ENCODE measurements around the gene IRGQ.

DNA sequence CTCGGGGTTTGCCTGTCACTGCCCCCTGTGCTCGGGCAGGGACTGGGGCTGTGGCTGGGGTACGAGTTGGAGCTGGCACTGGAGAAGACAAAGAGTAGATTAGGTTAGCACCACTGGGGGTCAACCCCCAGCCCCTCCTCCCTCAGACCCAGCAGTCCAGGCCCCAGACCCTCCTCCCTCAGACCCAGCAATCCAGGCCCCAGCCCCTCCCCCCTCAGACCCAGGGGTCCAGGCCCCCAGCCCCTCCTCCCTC is 43.8 kb downstream of the IRGQ start:
- TF ChIP-seq, protein P1, sequence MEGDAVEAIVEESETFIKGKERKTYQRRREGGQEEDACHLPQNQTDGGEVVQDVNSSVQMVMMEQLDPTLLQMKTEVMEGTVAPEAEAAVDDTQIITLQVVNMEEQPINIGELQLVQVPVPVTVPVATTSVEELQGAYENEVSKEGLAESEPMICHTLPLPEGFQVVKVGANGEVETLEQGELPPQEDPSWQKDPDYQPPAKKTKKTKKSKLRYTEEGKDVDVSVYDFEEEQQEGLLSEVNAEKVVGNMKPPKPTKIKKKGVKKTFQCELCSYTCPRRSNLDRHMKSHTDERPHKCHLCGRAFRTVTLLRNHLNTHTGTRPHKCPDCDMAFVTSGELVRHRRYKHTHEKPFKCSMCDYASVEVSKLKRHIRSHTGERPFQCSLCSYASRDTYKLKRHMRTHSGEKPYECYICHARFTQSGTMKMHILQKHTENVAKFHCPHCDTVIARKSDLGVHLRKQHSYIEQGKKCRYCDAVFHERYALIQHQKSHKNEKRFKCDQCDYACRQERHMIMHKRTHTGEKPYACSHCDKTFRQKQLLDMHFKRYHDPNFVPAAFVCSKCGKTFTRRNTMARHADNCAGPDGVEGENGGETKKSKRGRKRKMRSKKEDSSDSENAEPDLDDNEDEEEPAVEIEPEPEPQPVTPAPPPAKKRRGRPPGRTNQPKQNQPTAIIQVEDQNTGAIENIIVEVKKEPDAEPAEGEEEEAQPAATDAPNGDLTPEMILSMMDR (IDR thresholded peaks at IDR 0.05): no peak
- no peak for TF ChIP-seq ZFX (IDR thresholded peaks at IDR 0.05; ENCODE audit: borderline replicate concordance)
